Kidney tubule cell (primary cell): ENCODE results near the gene USH2A.
"Not testable (repeated sequence)": the region's sequence is repeated elsewhere in the genome, so short reads cannot be mapped to it uniquely, and the experiment has no call there.

Source experiments
- DNase-seq: peaks from one replicate; pipeline ENCODE4 v3.0.0-alpha.2; 2018; ENCODE audit warnings: low spot score

USH2A gene

GRCh38 chr1:216410026-216410425 lies 13.2 kb downstream of the USH2A start:
- no peak for DNase-seq

DNA sequence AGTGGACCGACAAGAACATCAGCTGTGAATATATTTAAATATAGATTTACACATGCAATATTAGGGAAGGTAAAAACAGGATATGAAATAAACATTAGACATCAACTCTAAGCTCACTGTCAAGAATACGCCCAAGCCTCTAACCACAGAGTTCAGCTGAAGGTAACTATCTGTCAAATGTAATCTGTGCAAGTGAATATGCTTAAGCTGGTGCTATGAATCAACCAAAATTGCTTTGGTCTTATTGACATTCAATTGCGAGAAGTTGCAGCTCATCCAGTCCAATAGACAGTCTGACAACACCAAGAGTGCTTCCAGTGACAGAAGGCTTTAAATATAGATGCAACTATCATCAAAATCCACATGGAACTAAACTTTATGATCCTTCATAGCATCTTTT lies 32.3 kb downstream of the USH2A start:
- DNase-seq = no peak

GRCh38 chr1:216389774-216390173 lies 33.5 kb downstream of the USH2A start:
- DNase-seq = no peak

GRCh38 chr1:216388558-216388957 lies 34.7 kb downstream of the USH2A start:
- no peak for DNase-seq

- no peak for DNase-seq
Observed at GRCh38 chr1:216387782-216388181, 35.5 kb downstream of the USH2A start.

DNA sequence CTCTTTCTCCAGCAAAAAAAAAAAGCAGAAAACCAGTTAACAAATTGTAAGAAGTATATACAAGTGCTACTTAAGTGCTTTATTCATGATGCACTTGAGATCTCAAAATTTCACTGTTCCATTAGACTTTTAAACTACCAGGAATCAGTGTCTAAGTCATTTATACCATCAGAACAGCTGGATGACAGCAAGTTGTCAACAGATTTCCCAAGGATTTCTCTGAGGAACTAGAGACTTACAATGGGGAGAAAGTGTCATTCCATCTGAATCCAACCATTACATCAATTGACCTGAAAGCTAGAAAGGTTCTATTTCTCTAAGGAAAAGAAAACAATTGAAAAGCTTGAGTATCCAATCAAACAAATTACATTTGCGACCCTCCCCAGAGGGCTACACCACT lies 43.8 kb downstream of the USH2A start:
- DNase-seq = no peak

DNA sequence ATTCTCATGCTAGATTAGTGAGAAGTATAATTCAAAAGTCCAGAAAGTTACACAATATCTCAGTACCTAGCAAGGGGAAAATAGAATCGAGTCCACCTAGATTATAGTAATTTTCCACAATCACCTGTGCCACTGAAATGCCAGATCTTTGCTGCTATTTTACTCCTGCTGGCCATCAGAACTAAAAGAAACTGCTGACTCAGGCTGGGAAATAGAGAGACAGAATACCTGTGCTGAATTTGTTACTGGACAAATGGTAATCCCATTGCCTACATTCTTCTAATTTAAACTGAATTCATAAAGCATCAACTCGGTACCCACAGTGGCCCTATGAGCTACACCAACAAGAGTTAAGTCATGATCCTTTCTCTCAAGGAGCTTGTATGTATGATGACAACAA lies 55.0 kb downstream of the USH2A start:
- DNase-seq = no peak

GRCh38 chr1:216366979-216367378 lies 56.3 kb downstream of the USH2A start:
- no peak for DNase-seq

DNA sequence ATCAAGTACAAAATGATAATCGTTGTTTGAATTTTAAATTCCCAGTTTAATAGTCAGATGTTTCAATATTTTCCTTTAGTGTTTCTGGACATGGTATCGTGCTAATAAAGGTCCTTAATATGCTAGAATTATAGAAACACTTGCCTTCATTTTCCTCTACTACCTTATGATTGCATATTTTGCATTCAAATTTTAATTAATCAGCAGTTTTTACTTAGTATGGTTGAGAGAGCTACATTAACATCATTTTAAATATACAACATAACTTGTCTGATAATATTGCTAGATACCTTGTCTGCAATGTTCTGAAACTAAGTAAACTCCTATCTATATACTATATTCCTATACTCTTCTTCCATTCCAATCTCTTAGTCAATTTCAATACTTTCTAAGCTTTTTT lies 66.3 kb downstream of the USH2A start:
- DNase-seq = no peak

DNA sequence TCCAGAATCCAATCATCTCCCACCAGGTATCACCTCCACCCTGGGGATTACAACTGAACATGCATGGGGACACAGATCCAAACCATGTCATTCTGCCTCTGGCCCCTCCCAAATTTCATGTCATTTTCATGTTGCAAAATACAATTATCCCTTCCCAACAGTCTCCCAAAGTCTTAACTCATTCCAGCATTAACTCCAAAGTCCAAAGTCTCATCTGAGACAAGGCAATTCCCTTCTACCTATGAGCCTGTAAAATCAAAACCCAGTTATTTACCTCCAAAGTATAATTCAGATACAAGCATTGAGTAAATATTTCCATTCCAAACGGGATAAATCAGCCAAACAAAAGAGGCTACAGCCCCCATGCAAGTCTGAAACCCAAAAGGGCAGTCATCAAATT lies 73.1 kb downstream of the USH2A start:
- DNase-seq = no peak

GRCh38 chr1:216346526-216346925 lies 76.7 kb downstream of the USH2A start:
- no peak for DNase-seq

DNA sequence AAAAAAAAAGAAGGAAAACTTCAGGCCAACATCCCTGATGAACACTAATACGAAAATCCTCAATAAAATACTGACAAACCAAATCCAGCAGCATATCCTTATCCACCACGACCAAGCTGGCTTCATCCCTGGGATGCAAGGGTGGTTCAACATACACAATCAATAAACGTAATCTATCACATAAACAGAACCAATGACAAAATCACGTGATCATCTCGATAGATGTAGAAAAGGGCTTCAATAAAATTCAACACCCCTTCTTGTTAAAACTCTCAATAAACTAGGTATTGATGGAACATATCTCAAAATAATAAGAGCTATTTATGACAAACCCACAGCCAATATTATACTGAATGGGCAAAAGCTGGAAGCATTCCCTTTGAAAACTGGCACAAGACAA lies 82.7 kb downstream of the USH2A start:
- DNase-seq = not testable (repeated sequence)

GRCh38 chr1:216332462-216332861 lies 90.8 kb downstream of the USH2A start:
- no peak for DNase-seq

DNA sequence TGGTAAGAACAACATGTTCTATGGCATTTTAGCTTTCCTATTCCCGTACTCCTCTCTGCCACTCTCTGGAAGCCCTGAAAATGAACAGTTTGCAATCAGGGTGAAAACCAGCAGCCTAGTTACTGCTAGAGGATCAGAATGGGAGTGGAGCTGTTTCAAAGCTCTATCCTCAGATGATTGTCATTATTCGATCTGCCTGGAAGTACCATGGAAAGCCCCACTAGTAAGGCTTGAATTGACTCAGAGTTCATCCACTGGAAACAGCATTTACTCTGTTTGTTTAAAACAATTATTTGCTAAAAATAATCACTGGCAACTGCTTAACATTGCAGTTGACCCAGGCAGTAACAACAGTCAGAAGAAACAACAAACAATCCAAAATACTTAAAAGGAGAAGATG lies 91.2 kb downstream of the USH2A start:
- peak; percentile 3 for DNase-seq

GRCh38 chr1:216331211-216331610 lies 92.0 kb downstream of the USH2A start:
- peak; percentile 26 for DNase-seq

GRCh38 chr1:216330262-216330661 lies 93.0 kb downstream of the USH2A start:
- peak; percentile 45 for DNase-seq

DNA sequence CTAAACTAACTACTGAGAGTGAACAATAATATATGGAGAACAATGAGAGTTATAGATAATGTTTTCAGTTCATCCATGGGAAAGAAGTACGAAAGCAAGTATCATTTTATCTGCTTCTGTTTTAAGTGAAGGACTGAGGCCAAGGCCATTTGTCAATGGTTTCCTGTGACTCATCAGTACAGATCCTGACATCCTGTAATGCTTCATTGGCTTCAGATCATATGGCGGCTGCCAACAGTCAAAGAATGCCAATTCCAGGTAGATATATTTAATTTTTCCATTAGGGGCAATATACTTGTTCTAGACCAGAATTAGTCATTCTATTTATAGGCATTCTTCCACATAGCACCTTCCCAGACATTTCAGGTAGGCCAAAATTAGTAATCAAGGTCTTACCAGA lies 97.3 kb downstream of the USH2A start:
- peak; percentile 64 for DNase-seq

GRCh38 chr1:216325336-216325735 lies 97.9 kb downstream of the USH2A start:
- no peak for DNase-seq

- DNase-seq = no peak
Observed at GRCh38 chr1:216323344-216323743, 99.9 kb downstream of the USH2A start.

- peak; percentile 57 for DNase-seq
Observed at GRCh38 chr1:216314379-216315095, 108.7 kb downstream of the USH2A start.

DNA sequence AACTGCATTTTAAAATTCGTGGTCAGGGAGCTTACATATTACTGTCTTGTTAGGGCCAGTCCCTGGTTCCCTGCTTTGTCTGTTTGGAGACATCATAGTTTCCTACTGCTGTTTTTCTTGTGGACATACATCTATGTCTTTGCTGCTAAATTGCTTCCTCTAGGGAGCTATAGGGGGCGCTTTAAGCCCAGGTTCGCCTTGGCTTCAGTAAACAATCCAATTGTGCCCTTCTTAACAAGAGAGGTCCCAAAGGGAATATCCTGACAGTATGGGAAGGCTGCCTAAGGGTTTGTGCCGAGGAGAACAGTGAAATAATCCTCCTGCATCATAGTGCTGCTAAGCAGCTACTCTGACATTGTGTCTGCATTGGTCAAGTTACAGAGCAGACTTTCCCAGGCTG lies 112.5 kb downstream of the USH2A start:
- DNase-seq = peak; percentile 53

DNA sequence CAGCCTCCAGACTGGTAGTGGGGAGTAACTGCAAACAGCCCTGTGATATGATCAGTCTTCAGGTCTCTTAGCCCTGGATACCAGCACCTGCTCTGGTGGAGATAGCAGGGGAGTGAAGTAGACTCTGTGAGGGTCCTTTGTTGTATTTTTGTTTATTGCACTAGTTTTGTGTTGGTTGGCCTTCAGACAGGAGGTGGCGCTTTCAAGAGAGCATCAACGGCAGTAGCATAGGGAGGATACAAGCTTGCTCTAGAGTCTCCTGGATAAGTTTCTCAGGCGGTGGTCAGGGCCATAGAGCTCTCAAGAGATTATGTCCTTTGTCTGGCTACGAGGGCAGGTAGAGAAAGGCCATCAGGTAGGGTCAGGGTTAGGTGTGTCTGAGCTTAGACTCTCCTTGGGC lies 116.4 kb downstream of the USH2A start:
- DNase-seq = no peak

- DNase-seq = no peak
Observed at GRCh38 chr1:216303690-216304089, 119.6 kb downstream of the USH2A start.

DNA sequence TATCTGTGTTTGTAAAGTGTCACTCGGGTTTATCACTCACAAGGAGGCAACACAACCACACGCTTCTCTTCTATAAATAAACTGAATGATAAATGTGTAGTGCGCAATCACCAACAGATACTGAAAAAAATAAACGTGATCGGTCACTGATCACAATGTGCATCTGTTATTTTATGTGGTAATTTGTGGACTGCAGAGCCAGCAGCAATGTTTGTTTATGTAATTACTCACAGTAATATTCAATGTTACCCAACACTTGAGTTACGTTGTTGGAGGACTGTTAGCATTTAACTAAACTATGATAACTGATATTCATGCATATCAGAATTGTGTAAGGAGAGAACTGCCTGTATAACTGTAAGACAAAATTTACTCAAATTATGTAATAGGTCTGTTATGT lies 129.6 kb downstream of the USH2A start:
- DNase-seq = no peak

DNA sequence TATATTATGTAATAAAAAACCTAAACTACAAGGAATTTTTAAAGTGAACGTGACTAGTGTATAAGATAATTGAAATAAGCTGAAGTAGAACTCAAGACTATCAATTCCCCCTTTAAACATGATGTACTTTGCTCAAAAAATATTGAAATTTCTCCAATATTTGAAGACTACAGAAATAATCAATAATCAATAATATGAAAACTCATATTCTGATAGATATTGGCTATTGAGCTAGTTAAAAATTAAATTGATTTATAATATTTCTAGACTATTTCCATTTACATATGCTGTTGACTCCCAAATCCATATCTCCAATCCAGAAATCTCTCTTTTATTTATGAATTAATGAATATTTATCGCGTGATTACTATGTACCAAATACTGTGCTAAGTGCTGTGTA lies 133.2 kb downstream of the USH2A start:
- no peak for DNase-seq
